Endothelial cell of umbilical vein (primary cell): ENCODE results near the gene RUNX2. TPM values are rescaled to one million over a fixed set of nuclear protein-coding genes. Genes with fewer than 3 reads are reported as not detected.

ENCODE experiments used
- BruUV-seq: library from RNA; stranded (reverse); fragments of 400-500 nt; replicated peaks from 2 replicates; lab custom pipeline; 2021; lab: Mats Ljungman, UMichigan
- CTCF ChIA-PET: fragments of 300-600, 350-600 bp; sonication (Branson Sonifier 250); formaldehyde crosslinking; loops from one replicate; lab custom pipeline; 2021; ENCODE audit warnings: antibody characterized with exemption, inconsistent platforms; lab: Charles Lee
- POLR2A ChIA-PET: fragments of 300-600, 350-600 bp; sonication (Branson Sonifier 250); formaldehyde crosslinking; loops from one replicate; lab custom pipeline; 2021; ENCODE audit warnings: antibody characterized with exemption, inconsistent platforms; lab: Charles Lee
- DNase-seq: peaks from one replicate; pipeline ENCODE4 v3.0.0-alpha.2; 2011; ENCODE audit warnings: low read depth, low spot score
- FAIRE-seq: peaks from 2 replicates; lab custom pipeline; 2011; peaks lifted over from hg19 to GRCh38; lab: Jason Lieb, UNC
- H2AFZ ChIP-seq: 2 replicates; pipeline ENCODE4 v1.6.0; 2012; ENCODE audit warnings: low read depth, low read length, control low read depth, inconsistent platforms
- H3K27ac ChIP-seq: 2 replicates; pipeline ENCODE4 v1.5.1; 2011; ENCODE audit warnings: low read depth, mild to moderate bottlenecking, control low read depth, low read length, moderate library complexity; ENCODE audit not compliant: insufficient read depth
- H3K27me3 ChIP-seq, 2 experiments: 2 replicates each; pipeline versions ENCODE4 v1.6.0 to v1.6.1; 2011; ENCODE audit warnings: low read length in 2 of 2, mixed read lengths in 1 of 2; ENCODE audit not compliant: control insufficient read depth in 2 of 2, insufficient read depth in 2 of 2
- H3K36me3 ChIP-seq, 2 experiments: 2 replicates in 1 of 2; 3 replicates in 1 of 2; pipeline ENCODE4 v1.5.1; 2011; ENCODE audit warnings: low read length in 2 of 2, mild to moderate bottlenecking in 1 of 2, moderate library complexity in 1 of 2; ENCODE audit not compliant: control insufficient read depth in 2 of 2, insufficient read depth in 2 of 2; ENCODE audit errors: extremely low read depth in 1 of 2
- H3K4me1 ChIP-seq: 3 replicates; pipeline ENCODE4 v1.5.1; 2011; ENCODE audit warnings: mild to moderate bottlenecking, low read length; ENCODE audit not compliant: control insufficient read depth, insufficient read depth; ENCODE audit errors: extremely low read depth
- H3K4me2 ChIP-seq: 2 replicates; pipeline ENCODE4 v1.6.1; 2011; ENCODE audit warnings: low read length, control low read depth, mixed read lengths; ENCODE audit not compliant: insufficient read depth
- H3K4me3 ChIP-seq, 3 experiments: fragments of 200-600 bp in 1 of 3; sonication (generic), shearing (Covaris generic) in 1 of 3; replicated peaks in 1 of 3; 2 replicates each; pipeline ENCODE4 v1.5.1; 2011 to 2016; ENCODE audit warnings: control low read depth in 3 of 3, low read length in 3 of 3, mild to moderate bottlenecking in 2 of 3, inconsistent platforms in 1 of 3, low read depth in 1 of 3, moderate library complexity in 1 of 3; ENCODE audit not compliant: insufficient read depth in 1 of 3
- H3K79me2 ChIP-seq: 2 replicates; pipeline ENCODE4 v1.6.0; 2012; ENCODE audit warnings: low read length, inconsistent platforms; ENCODE audit not compliant: control insufficient read depth, insufficient read depth
- H3K9ac ChIP-seq: replicated peaks from 2 replicates; pipeline ENCODE3; 2011; ENCODE audit warnings: low read length, control low read depth; ENCODE audit not compliant: insufficient read depth; ENCODE audit errors: extremely low read depth
- H3K9me1 ChIP-seq: replicated peaks from 3 replicates; pipeline ENCODE4 v1.6.0; 2011; ENCODE audit warnings: mild to moderate bottlenecking, low read length; ENCODE audit not compliant: control insufficient read depth, insufficient read depth; ENCODE audit errors: extremely low read depth
- H3K9me3 ChIP-seq: replicated peaks from 2 replicates; pipeline ENCODE4 v1.5.1; 2012; ENCODE audit warnings: low read length, inconsistent platforms; ENCODE audit not compliant: control insufficient read depth, insufficient read depth
- H4K20me1 ChIP-seq: replicated peaks from 2 replicates; pipeline ENCODE3; 2011; ENCODE audit warnings: mild to moderate bottlenecking, low read length; ENCODE audit not compliant: control insufficient read depth, insufficient read depth; ENCODE audit errors: extremely low read depth
- EZH2 ChIP-seq: IDR thresholded peaks from 2 replicates; pipeline ENCODE4 v1.6.1; 2012; ENCODE audit warnings: borderline replicate concordance, low read depth, mild to moderate bottlenecking, moderate library complexity, low read length, inconsistent platforms; ENCODE audit not compliant: severe bottlenecking
- FOS ChIP-seq: IDR thresholded peaks from 2 replicates; pipeline ENCODE4 v1.6.1; 2011; ENCODE audit warnings: mild to moderate bottlenecking, low read length, moderate library complexity, borderline replicate concordance; ENCODE audit not compliant: insufficient read depth
- GATA2 ChIP-seq: IDR thresholded peaks from 2 replicates; pipeline ENCODE4 v1.7.0; 2011; ENCODE audit warnings: low read depth, mild to moderate bottlenecking, moderate library complexity, mixed read lengths, low read length; ENCODE audit not compliant: insufficient read length, insufficient read depth
- JUN ChIP-seq: IDR thresholded peaks from 2 replicates; pipeline ENCODE4 v1.6.1; 2011; ENCODE audit warnings: borderline replicate concordance, low read depth; ENCODE audit not compliant: insufficient read length, insufficient read depth
- MYC ChIP-seq: IDR thresholded peaks from one replicate; pipeline ENCODE4 v1.6.1; 2011; ENCODE audit warnings: mild to moderate bottlenecking, low read depth, low read length
- POLR2A ChIP-seq: IDR thresholded peaks from 2 replicates; pipeline ENCODE4 v1.6.1; 2012; ENCODE audit warnings: low read depth, mild to moderate bottlenecking, control low read depth, low read length
- POLR2AphosphoS5 ChIP-seq: IDR thresholded peaks from 2 replicates; pipeline ENCODE4 v1.6.1; 2012; ENCODE audit warnings: low read depth, mild to moderate bottlenecking, control low read depth, low read length, moderate library complexity; ENCODE audit not compliant: insufficient read depth
- dilution Hi-C: fragments of 300-500 bp; cut with MboI; formaldehyde crosslinking; loops from one replicate; pipeline ENCODE4 v1.15.0; 2019; ENCODE audit warnings: low sequenced_read_pairs; ENCODE audit not compliant: extremely low pct_ligation_motif_present
- intact Hi-C: fragments of 100-400 bp; cut with micrococcal nuclease; formaldehyde crosslinking; loops from one replicate; pipeline ENCODE4 v1.10.0; 2022
- polyA plus RNA-seq, 4 experiments: library from polyadenylated mRNA; depleted of rRNA in 3 of 4; stranded (reverse) in 3 of 4; unstranded in 1 of 4; fragments of >200 nt; gene quantifications; 2 replicates each; pipeline versions ENCODE4 v1.2.1 to v1.2.3, GENCODE V29; 2011 to 2012; ENCODE audit warnings: missing spikeins in 1 of 4
- total RNA-seq: library from RNA; stranded (reverse); gene quantifications from 2 replicates; pipeline ENCODE4 v1.2.3, GENCODE V29; 2021
- TF ChIP-seq, protein P1 (sequence below), 2 donors: IDR thresholded peaks; 1 replicate in 1 of 2; 2 replicates in 1 of 2; pipeline ENCODE4 v1.5.1; 2011; ENCODE audit warnings: low read length in 2 of 2, mild to moderate bottlenecking in 2 of 2, moderate library complexity in 2 of 2, control low read depth in 1 of 2, inconsistent platforms in 1 of 2, low read depth in 1 of 2; ENCODE audit not compliant: insufficient read depth in 1 of 2; ENCODE audit errors: extremely low read depth in 1 of 2
- TF ChIP-seq, protein P2 (sequence below): IDR thresholded peaks from 2 replicates; pipeline ENCODE4 v1.6.1; 2011; ENCODE audit not compliant: insufficient read depth, insufficient read length

The RUNX2 gene
- total and polyA plus RNA-seq, 2 donors (not counting 3 experiments of a cell fraction or from before 2014, with no cell fraction given) = 0.06 TPM; not detected in 1

DNA sequence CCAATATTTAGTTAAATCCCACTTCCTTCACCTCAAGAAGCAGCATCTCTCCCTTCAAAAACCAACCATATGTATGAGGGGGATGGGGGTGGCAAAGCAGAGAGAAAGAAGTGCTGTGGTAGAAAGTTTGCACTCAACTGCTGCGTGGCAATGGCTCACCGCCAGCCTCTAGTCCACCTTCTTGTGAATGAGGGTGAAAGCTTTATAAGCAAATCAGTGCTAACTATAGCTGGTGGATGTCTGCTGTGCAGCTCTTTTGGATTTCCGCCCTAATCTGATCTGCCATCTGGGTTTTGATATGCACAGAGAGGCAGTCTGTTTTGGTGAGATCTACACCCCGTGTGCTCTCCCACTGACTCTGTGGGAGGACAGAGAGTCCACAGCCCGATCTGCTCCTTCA, 330.8 kb downstream of the RUNX2 start:
- intact Hi-C loops = no loop called here

GRCh38 chr6:45661661-45662060, 333.5 kb downstream of the RUNX2 start:
- Histone ChIP-seq H3K79me2 (no peaks in the 10 kb centered on the region), H3K36me3 (no peaks in the 10 kb centered on the region), H3K4me1 (peaks cover 8% of the 10 kb centered on the region), H3K9me3 (no peaks in the 10 kb centered on the region), H3K27me3 (peaks cover 9 to 12% of the 10 kb centered on the region in 2 experiments), H3K9ac (no peak overlapping the region), H3K4me3 (no peak overlapping the region), H2AFZ (no peak overlapping the region), H3K27ac (no peak overlapping the region), H4K20me1 (no peaks in the 10 kb centered on the region), H3K4me2 (no peak overlapping the region), H3K9me1 (no peaks in the 10 kb centered on the region)
- TF ChIP-seq EZH2 (no peak), FOS (no peak), MYC (no peak), GATA2 (no peak), POLR2AphosphoS5 (no peak), POLR2A (no peak), JUN (no peak)
- TF ChIP-seq, protein P1, sequence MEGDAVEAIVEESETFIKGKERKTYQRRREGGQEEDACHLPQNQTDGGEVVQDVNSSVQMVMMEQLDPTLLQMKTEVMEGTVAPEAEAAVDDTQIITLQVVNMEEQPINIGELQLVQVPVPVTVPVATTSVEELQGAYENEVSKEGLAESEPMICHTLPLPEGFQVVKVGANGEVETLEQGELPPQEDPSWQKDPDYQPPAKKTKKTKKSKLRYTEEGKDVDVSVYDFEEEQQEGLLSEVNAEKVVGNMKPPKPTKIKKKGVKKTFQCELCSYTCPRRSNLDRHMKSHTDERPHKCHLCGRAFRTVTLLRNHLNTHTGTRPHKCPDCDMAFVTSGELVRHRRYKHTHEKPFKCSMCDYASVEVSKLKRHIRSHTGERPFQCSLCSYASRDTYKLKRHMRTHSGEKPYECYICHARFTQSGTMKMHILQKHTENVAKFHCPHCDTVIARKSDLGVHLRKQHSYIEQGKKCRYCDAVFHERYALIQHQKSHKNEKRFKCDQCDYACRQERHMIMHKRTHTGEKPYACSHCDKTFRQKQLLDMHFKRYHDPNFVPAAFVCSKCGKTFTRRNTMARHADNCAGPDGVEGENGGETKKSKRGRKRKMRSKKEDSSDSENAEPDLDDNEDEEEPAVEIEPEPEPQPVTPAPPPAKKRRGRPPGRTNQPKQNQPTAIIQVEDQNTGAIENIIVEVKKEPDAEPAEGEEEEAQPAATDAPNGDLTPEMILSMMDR (IDR thresholded peaks at IDR 0.05; ENCODE audit: extremely low read depth in 1 of 2, insufficient read depth in 1 of 2, low read depth in 1 of 2, low read length in 2 of 2) = no peak
- TF ChIP-seq, protein P2, sequence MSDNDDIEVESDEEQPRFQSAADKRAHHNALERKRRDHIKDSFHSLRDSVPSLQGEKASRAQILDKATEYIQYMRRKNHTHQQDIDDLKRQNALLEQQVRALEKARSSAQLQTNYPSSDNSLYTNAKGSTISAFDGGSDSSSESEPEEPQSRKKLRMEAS = no peak
- dilution Hi-C loops (no loop called here), intact Hi-C loops (loop anchor here (2.0 kb wide), 1 partner anchor 15 kb away; no protein-coding TSS in a partner anchor)
- POLR2A ChIA-PET = no interaction called here
- FAIRE-seq = no peak
- no TSS peak for BruUV-seq
- CTCF ChIA-PET = interaction anchor here (1.0 to 2.1 kb wide), 3 partner anchors 12 to 1006 kb away, joined by 3 to 8 read pairs (median 4); no protein-coding TSS in a partner anchor
- no peak for DNase-seq

More for the DNA sequence above, 330.8 kb downstream of the RUNX2 start:
- Histone ChIP-seq H3K4me1 (peaks cover 27% of the 10 kb centered on the region), H3K9me1 (no peaks in the 10 kb centered on the region), H3K27me3 (peaks cover 7 to 10% of the 10 kb centered on the region in 2 experiments), H4K20me1 (no peaks in the 10 kb centered on the region), H3K4me3 (no peak overlapping the region), H3K4me2 (no peak overlapping the region), H3K9ac (no peak overlapping the region), H2AFZ (no peak overlapping the region), H3K36me3 (no peaks in the 10 kb centered on the region), H3K9me3 (no peaks in the 10 kb centered on the region), H3K27ac (no peak overlapping the region), H3K79me2 (no peaks in the 10 kb centered on the region)
- TF ChIP-seq, protein P2 = no peak
- TF ChIP-seq POLR2A = no peak
- TF ChIP-seq JUN = no peak
- TF ChIP-seq FOS = no peak
- TF ChIP-seq GATA2 = no peak
- TF ChIP-seq MYC = no peak
- TF ChIP-seq POLR2AphosphoS5 = no peak
- BruUV-seq = no TSS peak
- FAIRE-seq = no peak
- dilution Hi-C loops = no loop called here
- no peak for DNase-seq
- ChIA-PET CTCF (no interaction called here), POLR2A (no interaction called here)
